Stimulated activated CD8-positive, alpha-beta memory T cell treated with anti-CD3 and anti-CD28 coated beads, Interleukin-7, amount 100 ng/mL, for 1 hour (primary cell): ENCODE results near the gene PDZRN4.
"Not testable (repeated sequence)": the region's sequence is repeated elsewhere in the genome, so short reads cannot be mapped to it uniquely, and the experiment has no call there.

Experiments
- DNase-seq, 2 donors: peaks; one replicate each; pipeline ENCODE4 v3.0.0-alpha.2; 2020; ENCODE audit warnings: low read depth in 2 of 2

The PDZRN4 gene

GRCh38 chr12:41285470-41285869, 97.3 kb downstream of the PDZRN4 start:
- not testable (repeated sequence) for DNase-seq

- no peak for DNase-seq
Measured at GRCh38 chr12:41286426-41286825, 98.3 kb downstream of the PDZRN4 start.

DNA sequence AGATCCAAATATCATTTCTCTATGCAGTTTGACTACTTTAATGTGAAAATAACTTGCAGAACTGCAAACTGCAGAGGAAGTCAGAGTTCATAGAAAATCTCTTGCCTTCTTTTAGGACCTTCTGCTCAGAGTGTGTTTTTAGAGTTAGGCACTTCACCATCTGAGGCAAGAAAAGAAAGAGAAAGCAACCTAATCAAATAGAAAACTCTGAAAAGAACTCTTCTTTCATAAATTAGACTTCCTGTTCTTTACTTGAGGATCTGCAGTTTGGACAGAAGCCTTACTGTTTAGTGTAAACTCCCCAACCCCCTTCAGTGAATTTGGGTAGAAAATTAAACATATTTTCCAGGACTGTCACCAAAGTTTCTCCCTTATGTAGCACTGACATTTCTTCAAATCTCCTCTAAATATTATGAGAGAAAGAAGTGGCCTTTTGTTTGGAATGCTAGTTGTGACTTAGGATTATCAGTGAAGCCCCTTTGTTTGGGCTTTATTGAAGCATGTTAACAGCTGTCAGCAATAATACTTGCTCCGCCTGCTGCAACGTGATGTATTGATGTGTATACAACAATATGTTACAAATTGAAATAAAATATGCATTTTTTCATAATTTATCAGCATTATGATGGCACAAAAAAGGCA, 99.5 kb downstream of the PDZRN4 start:
- no peak for DNase-seq

DNA sequence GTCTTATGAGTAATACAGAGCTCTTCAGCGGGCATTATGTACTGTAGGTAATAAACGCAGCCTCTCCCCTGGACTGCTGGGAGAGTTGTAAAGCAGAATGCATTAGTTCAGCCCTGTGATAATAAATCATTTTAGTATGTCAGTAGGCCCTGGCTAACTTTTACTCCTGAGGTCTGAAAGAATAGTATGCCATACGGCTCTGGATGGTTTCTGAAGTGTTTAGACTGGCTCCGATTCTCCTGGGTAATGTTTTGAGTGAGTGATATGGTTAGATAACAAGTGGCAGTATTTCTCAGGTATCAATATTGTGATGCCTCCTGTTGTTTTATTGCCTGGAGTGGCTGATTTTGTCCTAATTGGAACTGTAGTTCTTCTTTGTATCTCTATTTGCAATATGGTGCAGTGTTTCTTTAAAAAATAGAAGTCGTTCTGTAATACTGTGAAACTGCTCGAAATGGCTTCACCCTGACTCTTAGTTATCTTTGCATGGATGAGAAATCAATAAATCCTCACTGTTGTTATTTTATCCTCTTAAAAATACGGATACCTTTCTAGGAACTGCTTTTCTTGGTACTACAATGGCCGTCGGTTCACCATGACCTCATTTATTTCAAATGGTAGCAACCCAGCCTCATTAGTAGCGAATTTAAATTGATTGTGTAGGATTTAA, 100.2 kb downstream of the PDZRN4 start:
- DNase-seq, result no peak

- DNase-seq, result no peak
Measured at GRCh38 chr12:41289501-41289900, 101.4 kb downstream of the PDZRN4 start.

DNA sequence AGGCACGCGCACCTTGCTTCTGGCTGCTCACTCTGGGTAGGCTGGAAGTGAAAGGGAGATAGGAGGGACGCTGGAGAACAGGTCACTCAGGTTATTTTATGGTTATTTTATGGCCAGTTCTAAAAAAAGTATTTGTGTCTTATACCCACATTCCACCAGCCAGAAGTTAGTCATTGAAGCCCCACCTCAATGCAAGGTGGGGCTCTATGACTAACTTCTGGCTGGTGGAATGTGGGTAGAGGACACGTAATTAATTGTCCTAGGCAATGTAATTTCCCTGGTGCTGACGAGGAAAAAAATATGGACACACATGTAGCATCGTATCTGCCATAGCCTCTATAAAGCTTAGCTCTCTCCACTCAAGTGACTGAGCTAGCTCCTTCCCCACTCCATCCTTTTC, 104.9 kb downstream of the PDZRN4 start:
- DNase-seq, result no peak

DNA sequence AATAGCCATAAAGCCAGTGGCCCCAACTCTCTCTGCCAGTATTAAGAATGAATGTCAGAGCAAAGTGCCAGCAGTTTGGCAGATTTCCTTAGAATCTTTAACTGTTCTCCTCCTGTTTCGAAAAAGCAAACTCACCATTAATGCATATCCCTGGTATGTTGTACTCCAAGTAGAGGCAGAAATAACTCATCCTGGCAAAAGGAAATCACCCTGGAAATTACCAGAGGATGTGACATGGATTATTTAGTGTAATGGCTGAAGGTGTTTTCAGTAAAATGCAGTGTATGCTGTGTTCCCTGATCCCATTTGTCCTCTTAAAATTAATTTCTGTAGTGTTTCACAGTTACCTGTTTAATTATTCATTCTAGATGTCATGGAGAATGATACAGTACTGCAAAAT, 105.3 kb downstream of the PDZRN4 start:
- no peak for DNase-seq

- DNase-seq, result no peak
Measured at GRCh38 chr12:41302979-41303403, 114.9 kb downstream of the PDZRN4 start.

DNA sequence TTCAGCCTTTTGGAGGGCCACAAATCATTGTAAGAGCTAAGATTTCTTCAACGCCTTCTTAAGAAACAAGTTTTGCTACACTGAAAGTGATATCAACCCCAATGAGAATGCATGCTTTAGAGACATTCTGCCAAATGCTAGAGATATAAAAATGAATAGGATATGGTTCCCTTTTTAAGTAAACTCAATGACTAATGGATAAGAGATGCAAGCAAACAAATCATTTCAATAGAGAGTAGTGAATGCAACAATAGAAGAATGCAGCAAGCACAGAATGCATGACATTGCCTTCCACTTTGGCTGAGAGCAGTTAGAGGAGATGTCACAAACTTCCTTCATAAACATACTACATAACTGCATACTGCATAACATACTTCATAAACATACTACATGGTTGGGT, 116.4 kb downstream of the PDZRN4 start:
- DNase-seq, result no peak

DNA sequence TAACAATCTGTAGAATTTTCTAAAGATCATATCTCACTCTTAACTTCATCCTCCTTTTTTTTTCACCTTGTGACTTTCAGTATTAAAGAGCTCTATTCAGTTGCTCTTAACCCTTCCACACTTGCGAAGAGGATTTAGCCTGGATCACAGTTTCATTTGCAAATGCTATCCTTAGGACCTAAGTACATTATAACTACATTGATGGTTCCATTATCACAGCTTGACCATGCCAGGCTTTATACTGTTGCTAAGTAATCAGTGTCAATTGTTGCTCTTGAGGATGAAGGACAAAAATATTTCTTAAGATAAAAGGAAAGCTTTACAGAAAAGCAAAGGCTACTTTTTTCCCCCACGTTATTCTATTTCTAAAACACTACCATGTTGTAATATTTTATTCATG, 122.2 kb downstream of the PDZRN4 start:
- DNase-seq, result no peak

GRCh38 chr12:41311883-41312282, 123.8 kb downstream of the PDZRN4 start:
- no peak for DNase-seq

DNA sequence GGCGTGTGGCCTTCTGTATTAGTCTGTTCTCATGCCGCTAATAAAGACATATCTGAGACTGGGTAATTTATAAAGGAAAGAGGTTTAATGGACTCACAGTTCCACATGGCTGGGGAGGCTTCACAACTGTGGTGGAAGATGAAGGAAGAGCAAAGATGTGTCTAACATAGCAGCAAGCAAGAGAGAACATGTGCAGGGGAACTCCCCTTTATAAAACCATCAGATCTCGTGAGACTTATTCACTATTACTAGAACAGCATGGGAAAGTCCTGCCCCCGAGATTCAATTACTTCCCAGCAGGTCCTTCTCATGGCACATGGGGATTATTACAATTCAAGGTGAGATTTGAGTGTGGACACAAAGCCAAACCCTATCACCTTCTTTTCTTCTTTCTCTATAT, 124.3 kb downstream of the PDZRN4 start:
- DNase-seq, result not testable (repeated sequence)

- DNase-seq, result no peak
Measured at GRCh38 chr12:41325336-41325735, 137.2 kb downstream of the PDZRN4 start.

DNA sequence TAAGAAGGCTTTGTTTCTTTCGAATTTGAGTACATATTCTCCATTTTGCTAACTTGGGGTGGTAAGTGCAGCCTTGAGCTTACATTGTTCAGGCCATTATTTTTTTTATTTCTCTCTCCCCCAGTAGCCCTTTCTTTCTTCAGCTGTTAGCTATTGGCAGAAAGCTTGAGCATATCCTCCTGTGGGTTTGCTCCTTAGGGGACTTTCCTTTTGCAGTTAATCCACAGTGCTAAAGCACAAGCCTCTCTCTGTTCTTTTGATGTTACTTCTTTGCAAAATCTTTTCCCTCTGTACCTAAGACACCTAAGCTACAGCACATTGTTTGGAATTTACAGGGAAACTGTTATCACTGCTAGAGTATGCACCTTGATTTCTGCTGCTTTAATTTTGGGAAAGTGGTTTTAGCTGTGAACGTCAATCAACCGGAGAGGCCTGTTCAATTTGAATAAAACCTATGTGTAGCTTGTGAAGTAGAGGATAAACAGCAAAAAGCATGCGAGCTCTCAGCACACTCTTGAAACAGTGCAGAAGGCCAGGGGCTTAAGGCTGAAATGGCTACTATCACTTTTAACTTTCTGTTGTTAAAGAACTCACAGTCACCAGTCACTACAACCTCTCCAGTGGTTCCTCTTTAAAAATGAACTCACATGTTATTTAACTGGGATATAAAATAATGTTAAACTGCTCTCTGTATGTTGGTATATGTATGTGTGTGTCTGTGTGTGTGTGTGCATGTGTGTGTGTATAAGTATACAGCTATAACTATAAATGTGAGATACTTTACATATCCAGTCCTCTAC, 139.2 kb downstream of the PDZRN4 start:
- DNase-seq, result no peak

DNA sequence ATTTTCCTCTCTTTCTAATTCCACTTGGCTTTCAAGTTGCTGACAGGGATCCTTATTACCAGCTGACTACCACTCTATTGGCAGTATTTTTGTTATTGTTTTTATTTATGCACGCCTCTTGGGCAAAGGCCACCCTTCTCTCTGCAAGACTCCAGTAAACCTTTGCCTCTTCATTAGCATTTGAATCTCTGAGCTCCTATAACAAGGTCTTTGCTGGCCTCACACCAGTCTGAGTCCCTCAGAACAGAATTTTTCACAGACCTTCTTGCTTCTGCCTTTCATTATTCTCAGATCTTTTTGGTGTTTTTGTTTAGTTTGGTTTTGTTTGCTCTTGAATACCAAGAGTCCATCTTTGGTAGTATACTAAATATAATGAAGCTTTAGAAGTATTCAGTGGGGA, 145.9 kb downstream of the PDZRN4 start:
- DNase-seq, result no peak

DNA sequence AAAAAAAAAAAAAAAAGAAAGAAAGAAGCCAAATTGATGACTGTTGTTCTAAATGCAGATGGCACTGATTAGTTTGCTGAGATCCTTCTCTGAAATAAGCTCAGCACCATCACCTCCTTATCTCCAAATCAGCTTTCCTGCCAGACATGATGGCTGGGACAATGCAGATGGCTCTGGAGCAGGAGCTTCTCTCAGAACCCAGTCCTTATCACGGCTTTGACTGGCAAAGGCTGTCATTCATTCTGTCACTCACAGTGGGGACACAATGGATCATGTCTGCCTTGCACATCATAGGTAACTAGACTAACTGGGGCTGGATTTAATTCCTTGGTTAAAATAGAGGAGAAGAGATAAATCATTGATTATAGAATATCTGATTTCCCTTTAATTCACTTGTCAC, 146.3 kb downstream of the PDZRN4 start:
- no peak for DNase-seq

DNA sequence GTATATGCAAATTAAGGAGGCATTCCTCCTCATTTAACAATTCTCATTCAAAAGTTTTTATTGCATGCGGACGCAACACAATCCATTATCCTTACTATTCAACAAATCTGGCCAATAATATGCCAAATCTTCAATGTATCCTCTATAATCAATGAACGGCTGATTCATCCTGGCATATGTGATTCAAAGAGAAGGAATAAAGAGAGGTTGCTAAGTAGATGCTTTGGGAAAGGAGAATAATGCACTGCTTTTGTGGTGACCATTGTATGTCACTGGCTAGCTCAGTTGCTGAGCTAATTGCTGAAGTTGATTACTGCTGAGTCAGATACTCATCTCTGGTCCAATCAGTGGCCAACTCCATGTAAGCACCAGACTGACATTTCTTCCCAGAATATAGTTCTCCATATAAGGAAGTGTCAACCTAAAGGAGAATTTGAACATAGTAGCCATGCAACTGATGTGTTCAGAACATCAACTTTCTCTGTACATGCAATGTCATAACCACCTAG, 148.0 kb downstream of the PDZRN4 start:
- DNase-seq, result no peak

DNA sequence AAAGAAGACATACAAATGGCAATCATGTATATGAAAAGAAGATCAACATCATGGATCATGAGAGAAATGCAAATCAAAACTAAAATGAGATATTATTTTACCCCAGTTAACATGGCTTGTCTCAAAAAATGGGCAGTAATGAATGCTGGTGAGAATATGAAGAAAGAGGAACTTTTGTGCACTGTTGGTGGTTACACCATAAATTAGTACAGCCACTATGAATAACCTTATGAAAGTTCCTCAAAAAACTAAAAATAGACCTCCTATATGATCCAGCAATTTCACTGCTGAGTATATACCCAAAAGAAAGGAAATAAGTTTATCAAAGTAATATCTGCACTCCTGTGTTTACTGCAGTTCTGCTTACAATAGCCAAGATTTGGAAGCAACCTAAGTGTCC, 151.7 kb downstream of the PDZRN4 start:
- no peak for DNase-seq

- no peak for DNase-seq
Measured at GRCh38 chr12:41344776-41345470, 156.8 kb downstream of the PDZRN4 start.

GRCh38 chr12:41348198-41348597, 160.1 kb downstream of the PDZRN4 start:
- DNase-seq, result no peak

DNA sequence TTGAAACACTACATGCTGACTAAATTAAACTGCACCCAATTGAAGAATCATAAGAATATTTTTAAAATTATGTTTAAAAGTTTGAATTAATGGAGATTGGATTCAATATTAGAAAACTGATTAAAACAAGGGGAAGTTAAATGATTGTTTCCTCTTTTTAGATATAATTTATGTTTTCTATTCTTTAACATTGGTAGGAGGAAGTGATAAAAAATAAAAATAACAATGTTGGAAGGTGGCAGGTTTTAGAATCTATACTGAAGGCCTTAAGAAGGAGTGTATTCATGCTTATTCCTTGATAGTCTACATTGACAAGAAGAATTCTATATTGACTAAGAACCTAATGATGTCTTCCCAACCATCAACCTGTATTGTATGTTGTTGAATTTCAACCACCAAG, 168.1 kb downstream of the PDZRN4 start:
- DNase-seq, result no peak

DNA sequence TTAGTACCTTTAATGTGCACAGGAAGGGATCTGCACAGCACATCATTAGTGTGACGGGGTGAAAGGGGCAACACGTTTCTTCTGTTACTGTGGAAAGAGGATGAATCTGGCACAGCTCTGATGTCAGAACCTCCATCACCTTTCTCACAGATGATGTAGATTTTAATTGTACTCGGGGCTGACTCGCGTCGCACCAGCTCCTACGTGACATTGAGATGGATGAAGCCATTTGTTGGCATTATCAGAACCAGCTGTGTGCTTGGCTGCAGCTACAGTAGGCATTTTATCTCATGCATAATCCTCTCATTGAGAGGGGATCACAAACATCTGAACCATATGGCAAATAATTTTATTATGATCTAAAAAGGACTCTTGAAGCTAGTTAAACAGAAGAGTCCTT, 173.6 kb downstream of the PDZRN4 start:
- DNase-seq, result no peak
